ENCODE data around the gene LRRC32.

DNA sequence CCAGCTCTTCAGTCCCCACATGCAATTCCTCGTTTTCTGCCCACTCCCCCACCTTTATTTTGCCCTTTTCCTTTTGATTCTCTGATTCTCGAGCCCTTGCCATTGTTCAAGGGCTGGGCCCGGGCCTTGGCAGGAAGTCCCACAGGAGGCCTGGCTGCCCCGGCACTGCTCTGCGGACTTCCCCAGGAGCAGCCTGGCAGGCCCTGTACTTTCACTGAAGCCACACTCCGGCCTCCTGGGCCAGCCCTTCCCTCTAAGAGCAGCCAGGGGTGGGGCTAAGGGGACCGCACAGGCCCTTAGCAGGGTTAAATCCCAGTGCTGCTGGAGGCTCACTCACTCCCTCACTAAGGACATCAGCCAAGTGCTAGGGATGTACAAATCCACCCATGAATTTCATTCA, 4.1 kb downstream of the LRRC32 start:
- TF ChIP-seq, protein P1, sequence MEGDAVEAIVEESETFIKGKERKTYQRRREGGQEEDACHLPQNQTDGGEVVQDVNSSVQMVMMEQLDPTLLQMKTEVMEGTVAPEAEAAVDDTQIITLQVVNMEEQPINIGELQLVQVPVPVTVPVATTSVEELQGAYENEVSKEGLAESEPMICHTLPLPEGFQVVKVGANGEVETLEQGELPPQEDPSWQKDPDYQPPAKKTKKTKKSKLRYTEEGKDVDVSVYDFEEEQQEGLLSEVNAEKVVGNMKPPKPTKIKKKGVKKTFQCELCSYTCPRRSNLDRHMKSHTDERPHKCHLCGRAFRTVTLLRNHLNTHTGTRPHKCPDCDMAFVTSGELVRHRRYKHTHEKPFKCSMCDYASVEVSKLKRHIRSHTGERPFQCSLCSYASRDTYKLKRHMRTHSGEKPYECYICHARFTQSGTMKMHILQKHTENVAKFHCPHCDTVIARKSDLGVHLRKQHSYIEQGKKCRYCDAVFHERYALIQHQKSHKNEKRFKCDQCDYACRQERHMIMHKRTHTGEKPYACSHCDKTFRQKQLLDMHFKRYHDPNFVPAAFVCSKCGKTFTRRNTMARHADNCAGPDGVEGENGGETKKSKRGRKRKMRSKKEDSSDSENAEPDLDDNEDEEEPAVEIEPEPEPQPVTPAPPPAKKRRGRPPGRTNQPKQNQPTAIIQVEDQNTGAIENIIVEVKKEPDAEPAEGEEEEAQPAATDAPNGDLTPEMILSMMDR (IDR thresholded peaks at IDR 0.05 in 2 of 3, conservative IDR thresholded peaks at IDR 0.05 in 1 of 3; ENCODE audit: insufficient read depth in 2 of 3, low read depth in 1 of 3, low read length in 3 of 3) = no peak
- TF ChIP-seq ZNF384 (IDR thresholded peaks at IDR 0.05; ENCODE audit: low read depth, low read length) (no peak), ADNP (tag; IDR thresholded peaks at IDR 0.05) (no peak), NRF1 (conservative IDR thresholded peaks at IDR 0.05 in 1 of 2, IDR thresholded peaks at IDR 0.05 in 1 of 2) (no peak), MED1 (CRISPR knock-in tag; IDR thresholded peaks at IDR 0.05; ENCODE audit: borderline replicate concordance) (no peak)
- TF ChIP-seq, protein P2, sequence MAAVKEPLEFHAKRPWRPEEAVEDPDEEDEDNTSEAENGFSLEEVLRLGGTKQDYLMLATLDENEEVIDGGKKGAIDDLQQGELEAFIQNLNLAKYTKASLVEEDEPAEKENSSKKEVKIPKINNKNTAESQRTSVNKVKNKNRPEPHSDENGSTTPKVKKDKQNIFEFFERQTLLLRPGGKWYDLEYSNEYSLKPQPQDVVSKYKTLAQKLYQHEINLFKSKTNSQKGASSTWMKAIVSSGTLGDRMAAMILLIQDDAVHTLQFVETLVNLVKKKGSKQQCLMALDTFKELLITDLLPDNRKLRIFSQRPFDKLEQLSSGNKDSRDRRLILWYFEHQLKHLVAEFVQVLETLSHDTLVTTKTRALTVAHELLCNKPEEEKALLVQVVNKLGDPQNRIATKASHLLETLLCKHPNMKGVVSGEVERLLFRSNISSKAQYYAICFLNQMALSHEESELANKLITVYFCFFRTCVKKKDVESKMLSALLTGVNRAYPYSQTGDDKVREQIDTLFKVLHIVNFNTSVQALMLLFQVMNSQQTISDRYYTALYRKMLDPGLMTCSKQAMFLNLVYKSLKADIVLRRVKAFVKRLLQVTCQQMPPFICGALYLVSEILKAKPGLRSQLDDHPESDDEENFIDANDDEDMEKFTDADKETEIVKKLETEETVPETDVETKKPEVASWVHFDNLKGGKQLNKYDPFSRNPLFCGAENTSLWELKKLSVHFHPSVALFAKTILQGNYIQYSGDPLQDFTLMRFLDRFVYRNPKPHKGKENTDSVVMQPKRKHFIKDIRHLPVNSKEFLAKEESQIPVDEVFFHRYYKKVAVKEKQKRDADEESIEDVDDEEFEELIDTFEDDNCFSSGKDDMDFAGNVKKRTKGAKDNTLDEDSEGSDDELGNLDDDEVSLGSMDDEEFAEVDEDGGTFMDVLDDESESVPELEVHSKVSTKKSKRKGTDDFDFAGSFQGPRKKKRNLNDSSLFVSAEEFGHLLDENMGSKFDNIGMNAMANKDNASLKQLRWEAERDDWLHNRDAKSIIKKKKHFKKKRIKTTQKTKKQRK (IDR thresholded peaks at IDR 0.05; ENCODE audit: borderline replicate concordance, low read depth, low read length) = no peak
